ENCODE results near the gene DDX24. TPM values are rescaled to one million over a fixed set of nuclear protein-coding genes. Genes with fewer than 3 reads are reported as not detected.
A peak's percentile ranks its signal among the peaks of the same experiment; 100 is the strongest.

DDX24 gene
- total RNA-seq, 1 experiment from 2014 or later: 174 TPM

- TF ChIP-seq NR3C1 (CRISPR knock-in tag; conservative IDR thresholded peaks at IDR 0.05; ENCODE audit: low read depth): no peak
Observed at GRCh38 chr14:94052199-94052598, 28.8 kb downstream of the DDX24 start (continued).

- Mint-ChIP-seq H3K4me1 (peaks cover 11% of the 10 kb centered on the region), H3K36me3 (peaks cover 84% of the 10 kb centered on the region), H3K27me3 (ENCODE audit: low read depth) (no peaks in the 10 kb centered on the region), H3K9me3 (no peaks in the 10 kb centered on the region), H3K4me3 (no peak overlapping the region), H3K27ac (peak overlapping the region; percentile 17)
- ATAC-seq: no peak; the same call in 1 of the 2 replicates
- CTCF ChIA-PET: interaction anchor here (0.6 to 4.0 kb wide), 12 partner anchors 12 to 273 kb away, joined by 3 to 46 read pairs (median 7); partner anchors contain the start of genes DDX24, IFI27L1 and IFI27L2
- POLR2A ChIA-PET: interaction anchor here (1.0 kb wide), 1 partner anchor 73 kb away, joined by 3 read pairs; no protein-coding TSS in a partner anchor
- no peak for DNase-seq (ENCODE audit: low spot score)
- TF ChIP-seq NFYB (CRISPR knock-in tag; conservative IDR thresholded peaks at IDR 0.05; ENCODE audit: low read depth): no peak
- no peak for TF ChIP-seq ZBTB21 (CRISPR knock-in tag; IDR thresholded peaks at IDR 0.05; ENCODE audit: borderline replicate concordance)
- TF ChIP-seq OVOL2 (CRISPR knock-in tag; IDR thresholded peaks at IDR 0.05; ENCODE audit: borderline replicate concordance): no peak
- TF ChIP-seq ETV6 (CRISPR knock-in tag; IDR thresholded peaks at IDR 0.05): no peak
- TF ChIP-seq GRHL2 (CRISPR knock-in tag; IDR thresholded peaks at IDR 0.05; ENCODE audit: insufficient replicate concordance, severe bottlenecking): no peak
- TF ChIP-seq ZNF396 (CRISPR knock-in tag; IDR thresholded peaks at IDR 0.05; ENCODE audit: borderline replicate concordance): no peak
- no peak for TF ChIP-seq USF1 (CRISPR knock-in tag; IDR thresholded peaks at IDR 0.05)
- no peak for TF ChIP-seq CREM (CRISPR knock-in tag; IDR thresholded peaks at IDR 0.05)
- TF ChIP-seq, protein P1, sequence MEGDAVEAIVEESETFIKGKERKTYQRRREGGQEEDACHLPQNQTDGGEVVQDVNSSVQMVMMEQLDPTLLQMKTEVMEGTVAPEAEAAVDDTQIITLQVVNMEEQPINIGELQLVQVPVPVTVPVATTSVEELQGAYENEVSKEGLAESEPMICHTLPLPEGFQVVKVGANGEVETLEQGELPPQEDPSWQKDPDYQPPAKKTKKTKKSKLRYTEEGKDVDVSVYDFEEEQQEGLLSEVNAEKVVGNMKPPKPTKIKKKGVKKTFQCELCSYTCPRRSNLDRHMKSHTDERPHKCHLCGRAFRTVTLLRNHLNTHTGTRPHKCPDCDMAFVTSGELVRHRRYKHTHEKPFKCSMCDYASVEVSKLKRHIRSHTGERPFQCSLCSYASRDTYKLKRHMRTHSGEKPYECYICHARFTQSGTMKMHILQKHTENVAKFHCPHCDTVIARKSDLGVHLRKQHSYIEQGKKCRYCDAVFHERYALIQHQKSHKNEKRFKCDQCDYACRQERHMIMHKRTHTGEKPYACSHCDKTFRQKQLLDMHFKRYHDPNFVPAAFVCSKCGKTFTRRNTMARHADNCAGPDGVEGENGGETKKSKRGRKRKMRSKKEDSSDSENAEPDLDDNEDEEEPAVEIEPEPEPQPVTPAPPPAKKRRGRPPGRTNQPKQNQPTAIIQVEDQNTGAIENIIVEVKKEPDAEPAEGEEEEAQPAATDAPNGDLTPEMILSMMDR (IDR thresholded peaks at IDR 0.05): no peak
- no peak for TF ChIP-seq GTF2I (CRISPR knock-in tag; conservative IDR thresholded peaks at IDR 0.05)
- TF ChIP-seq CDX4 (CRISPR knock-in tag; IDR thresholded peaks at IDR 0.05; ENCODE audit: borderline replicate concordance): no peak
- TF ChIP-seq HMGXB4 (CRISPR knock-in tag; IDR thresholded peaks at IDR 0.05): no peak
- TF ChIP-seq SP1 (CRISPR knock-in tag; conservative IDR thresholded peaks at IDR 0.05): no peak
Observed at GRCh38 chr14:94051779-94052178, 29.2 kb downstream of the DDX24 start.

- peaks cover 77% of the 10 kb centered on the region for H3K36me3 Mint-ChIP-seq
- DNase-seq (ENCODE audit: low spot score): peak; percentile 50
- TF ChIP-seq, protein P2, sequence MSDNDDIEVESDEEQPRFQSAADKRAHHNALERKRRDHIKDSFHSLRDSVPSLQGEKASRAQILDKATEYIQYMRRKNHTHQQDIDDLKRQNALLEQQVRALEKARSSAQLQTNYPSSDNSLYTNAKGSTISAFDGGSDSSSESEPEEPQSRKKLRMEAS (CRISPR knock-in tag; IDR thresholded peaks at IDR 0.05): no peak
- no peak for TF ChIP-seq KAT7 (CRISPR knock-in tag; IDR thresholded peaks at IDR 0.05; ENCODE audit: borderline replicate concordance)
- no peak for TF ChIP-seq USF2 (CRISPR knock-in tag; IDR thresholded peaks at IDR 0.05)
- no peak for TF ChIP-seq FOXP1 (CRISPR knock-in tag; IDR thresholded peaks at IDR 0.05; ENCODE audit: borderline replicate concordance)
- no peak for TF ChIP-seq IRF2 (CRISPR knock-in tag; IDR thresholded peaks at IDR 0.05; ENCODE audit: borderline replicate concordance, low read depth)
- no peak for TF ChIP-seq ZSCAN18 (CRISPR knock-in tag; IDR thresholded peaks at IDR 0.05)
- no peak for TF ChIP-seq JUN (CRISPR knock-in tag; IDR thresholded peaks at IDR 0.05)
- TF ChIP-seq ZNF416 (CRISPR knock-in tag; IDR thresholded peaks at IDR 0.05): no peak
- TF ChIP-seq AR (CRISPR knock-in tag; IDR thresholded peaks at IDR 0.05): no peak
- no peak for TF ChIP-seq FOXJ3 (CRISPR knock-in tag; IDR thresholded peaks at IDR 0.05; ENCODE audit: borderline replicate concordance)
Observed at GRCh38 chr14:94051115-94051514, 29.9 kb downstream of the DDX24 start.

More at GRCh38 chr14:94051115-94051514, 29.9 kb downstream of the DDX24 start:
- peak; percentile 81 for ATAC-seq
- H3K4me3 Mint-ChIP-seq: no peak overlapping the region
- H3K4me1 Mint-ChIP-seq: peaks cover 11% of the 10 kb centered on the region
- POLR2A ChIA-PET: interaction anchor here (1.0 kb wide), 1 partner anchor 74 kb away, joined by 3 read pairs; no protein-coding TSS in a partner anchor
- no peaks in the 10 kb centered on the region for H3K27me3 Mint-ChIP-seq (ENCODE audit: low read depth)
- no peaks in the 10 kb centered on the region for H3K9me3 Mint-ChIP-seq
- H3K27ac Mint-ChIP-seq: peak overlapping the region; percentile 17; the same call in 1 of the 2 replicates
- CTCF ChIA-PET: interaction anchor here (0.7 to 4.0 kb wide), 10 partner anchors 13 to 256 kb away, joined by 4 to 46 read pairs (median 7); partner anchors contain the start of genes DDX24, IFI27L1 and IFI27L2

Measured in WTC11 (cell line).